GM10847 (cell line): Measurements from ENCODE around the gene L1CAM.

Experiments used
- POLR2A ChIP-seq: IDR thresholded peaks from 2 replicates; pipeline ENCODE4 v1.6.1; 2011; ENCODE audit not compliant: insufficient read length; ENCODE audit errors: extremely low read depth

Gene L1CAM

DNA sequence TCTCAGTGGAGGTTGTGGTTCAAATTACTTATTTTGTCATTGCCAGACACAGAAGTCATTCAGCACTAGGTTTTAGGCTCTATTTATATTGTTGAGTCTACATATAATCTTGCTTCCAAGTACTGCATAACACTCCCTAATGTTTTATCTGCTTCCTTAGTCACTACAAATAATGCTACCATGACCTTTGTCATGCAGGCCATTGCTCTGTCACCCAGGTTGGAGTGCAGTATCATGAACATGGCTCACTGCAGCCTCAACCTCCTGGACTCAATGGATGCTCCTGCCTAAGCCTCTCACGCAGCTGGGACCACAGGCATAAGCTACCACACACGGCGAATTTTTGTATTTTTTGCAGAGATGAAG lies 32.1 kb downstream of the L1CAM start:
- no peak for TF ChIP-seq POLR2A

- no peak for TF ChIP-seq POLR2A
Observed at GRCh38 chrX:153853180-153853901, 32.6 kb downstream of the L1CAM start.

GRCh38 chrX:153851981-153852380 lies 34.0 kb downstream of the L1CAM start:
- TF ChIP-seq POLR2A, result no peak

DNA sequence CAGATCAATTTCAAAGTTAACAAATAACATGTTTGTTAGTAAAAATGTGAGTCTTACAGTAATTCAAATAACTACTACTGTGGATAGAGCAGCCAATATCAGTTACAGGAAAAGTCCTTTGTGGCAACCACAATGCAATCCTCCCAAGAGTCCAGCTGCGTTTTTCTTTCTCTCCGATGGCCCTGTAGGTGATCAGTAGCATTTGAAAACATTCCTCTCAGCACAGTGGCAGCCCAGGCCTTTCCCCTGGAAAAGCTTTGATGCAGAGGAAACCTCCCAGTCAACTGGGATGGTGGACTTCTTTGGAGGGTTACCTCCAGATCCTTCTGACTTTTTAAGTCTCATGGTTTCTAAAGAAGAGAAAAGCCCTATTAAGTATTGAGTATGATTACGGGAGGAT lies 37.6 kb downstream of the L1CAM start:
- no peak for TF ChIP-seq POLR2A

DNA sequence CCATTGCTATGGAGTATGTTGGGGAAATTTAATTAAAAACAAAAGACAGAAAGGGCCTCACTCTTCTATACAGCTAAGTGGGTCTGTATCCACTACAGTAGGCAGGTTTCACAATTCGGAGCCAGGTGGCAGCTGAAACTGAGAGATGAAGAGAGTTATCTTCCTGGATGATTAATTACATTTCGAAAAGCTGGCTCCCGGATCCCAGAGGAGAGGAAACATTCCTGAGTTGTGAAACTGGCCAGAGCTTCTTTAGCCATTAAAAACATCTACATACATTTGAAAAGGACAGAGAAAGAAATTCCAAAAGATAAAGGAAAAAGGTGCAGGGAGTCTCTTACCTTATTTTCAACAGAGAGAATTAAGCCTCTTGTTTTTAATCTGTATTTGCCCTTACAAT lies 40.1 kb downstream of the L1CAM start:
- no peak for TF ChIP-seq POLR2A

DNA sequence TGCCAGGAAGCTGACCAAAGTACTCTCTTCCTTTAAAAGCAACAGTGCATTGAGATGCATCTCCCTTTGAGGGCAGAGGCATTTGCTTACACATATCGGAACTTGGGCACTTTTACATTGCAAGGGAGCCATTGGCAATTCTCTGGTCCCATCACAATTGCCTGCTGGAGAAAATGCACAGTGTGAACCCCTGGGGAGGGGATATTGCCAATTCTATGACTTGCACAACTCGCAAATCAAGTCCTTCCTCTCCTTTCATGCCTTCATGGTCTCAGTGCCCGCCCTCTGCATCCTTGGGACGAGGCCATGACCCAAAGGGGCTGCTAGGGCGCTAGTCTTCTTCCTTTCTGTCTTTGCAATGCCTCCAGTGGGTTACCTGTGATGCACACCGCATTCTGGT lies 40.8 kb downstream of the L1CAM start:
- TF ChIP-seq POLR2A, result no peak

DNA sequence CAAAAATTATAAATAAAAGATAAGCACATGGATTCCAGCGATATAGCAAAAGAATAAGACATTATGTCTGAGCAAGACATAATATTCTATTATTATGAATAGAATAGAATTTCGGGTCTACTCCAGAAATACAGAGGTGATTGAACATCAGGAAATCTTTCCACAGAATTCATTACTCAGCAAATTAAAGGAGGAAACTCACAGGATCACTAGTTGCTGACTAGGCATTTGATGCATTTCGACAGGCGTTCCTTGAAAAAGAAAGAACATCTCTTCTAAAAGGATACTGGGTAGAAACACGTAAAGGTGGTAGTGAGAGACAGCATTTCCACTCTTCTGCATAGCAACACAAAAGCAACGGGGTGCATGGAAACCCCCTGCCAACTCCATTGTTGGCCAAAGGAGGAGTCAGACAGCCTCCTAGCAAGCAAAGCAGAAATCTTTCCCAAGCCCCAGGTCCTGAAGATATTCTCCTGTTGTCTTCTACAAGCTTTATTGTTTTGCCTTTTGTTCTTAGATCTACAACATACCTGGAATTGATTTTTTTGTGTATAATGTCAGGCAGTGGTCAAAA lies 41.4 kb downstream of the L1CAM start:
- TF ChIP-seq POLR2A, result no peak

- no peak for TF ChIP-seq POLR2A
Observed at GRCh38 chrX:153836921-153837320, 49.1 kb downstream of the L1CAM start.

DNA sequence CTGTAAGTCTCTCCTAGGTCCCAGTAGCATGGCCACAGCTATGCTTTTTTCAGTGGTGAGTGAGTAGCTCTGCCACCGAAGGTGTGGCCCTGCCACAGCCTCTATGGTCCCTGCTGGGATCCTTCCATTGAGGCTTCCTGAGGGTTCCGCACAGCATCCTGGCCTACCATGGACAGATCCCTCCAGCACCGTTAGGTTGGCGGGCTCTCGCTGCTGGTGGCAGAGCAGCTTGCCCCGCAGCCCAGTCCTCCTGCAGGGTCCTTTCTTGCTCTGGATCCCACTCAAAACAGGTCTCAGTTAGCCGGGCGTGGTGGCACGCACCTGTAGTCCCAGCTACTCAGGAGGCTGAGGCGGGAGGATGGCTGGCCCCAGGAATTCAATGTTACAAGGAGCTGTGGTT lies 53.2 kb downstream of the L1CAM start:
- TF ChIP-seq POLR2A, result no peak

DNA sequence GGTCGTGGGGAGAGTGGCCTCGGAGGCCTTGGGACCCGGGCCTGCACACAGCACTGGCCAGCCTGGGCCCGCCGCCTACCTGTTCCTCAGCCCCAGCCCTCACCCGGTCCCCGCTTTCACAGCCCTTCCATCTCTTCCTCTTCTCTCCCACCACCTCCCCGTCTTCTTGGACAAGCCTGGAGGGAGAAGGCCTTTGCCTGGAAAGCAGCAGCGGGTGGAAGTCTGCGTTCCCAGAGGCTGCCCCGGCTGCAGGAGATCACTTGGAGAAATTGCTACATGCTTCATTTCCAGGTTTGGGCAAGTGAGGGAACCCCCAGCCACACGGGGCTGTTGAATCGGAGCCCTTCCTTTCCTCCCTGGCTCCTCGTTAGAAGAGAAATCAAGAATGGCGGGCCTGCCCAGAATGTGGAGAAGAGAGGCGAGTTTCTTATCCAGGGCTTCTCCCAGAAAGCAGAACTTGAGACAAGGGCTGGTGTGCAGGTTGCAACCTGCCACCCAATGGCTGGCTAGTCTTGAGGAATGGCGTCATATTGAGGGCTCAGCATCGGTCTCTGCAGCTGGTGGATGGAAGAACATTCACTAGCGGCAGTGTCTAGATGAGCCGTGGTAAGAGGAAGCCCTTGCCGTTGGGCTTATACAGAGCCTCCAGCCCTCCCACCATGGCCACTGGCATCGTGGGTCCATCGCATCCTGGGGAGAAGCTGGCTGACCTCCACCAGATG lies 54.4 kb downstream of the L1CAM start:
- no peak for TF ChIP-seq POLR2A

DNA sequence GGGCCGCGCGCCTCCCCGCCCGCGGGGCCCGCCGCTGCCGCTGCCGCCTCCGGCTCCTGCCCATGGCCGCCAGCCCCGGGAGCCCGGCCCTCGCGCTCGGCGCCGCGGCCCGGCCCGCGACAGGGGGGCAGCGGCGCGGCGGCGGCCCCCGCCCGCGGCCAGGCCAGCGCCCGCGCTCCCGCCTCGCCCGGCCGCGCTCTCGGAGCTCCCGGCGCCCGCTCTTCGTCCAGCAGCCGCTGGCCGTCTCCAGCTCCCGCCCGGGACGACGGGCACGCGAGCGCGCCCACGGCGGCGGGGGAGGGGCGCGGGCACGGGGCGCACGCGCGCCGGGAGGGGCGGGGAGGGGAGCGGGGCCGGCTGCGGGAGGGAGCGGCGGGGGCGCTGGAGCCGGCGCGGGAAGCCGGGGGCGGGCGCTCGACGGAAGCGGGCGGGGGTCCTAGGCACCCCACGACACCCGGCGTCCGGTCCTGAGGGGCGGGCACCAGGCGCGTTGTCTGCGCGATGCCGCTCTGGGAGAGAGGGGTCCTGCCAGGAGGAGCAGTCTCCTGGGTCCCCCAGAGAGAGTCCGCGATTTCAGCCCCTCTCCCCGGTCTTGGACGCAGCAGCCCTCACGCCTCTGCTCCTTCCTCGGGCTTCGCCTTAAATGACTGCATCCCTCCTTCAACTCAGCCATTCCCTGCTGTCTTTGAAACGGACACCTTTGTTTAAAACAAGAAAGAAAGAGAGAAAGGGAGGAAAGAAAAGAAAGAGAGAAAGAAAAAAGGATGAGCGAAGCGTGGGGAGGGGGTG lies 55.1 kb downstream of the L1CAM start:
- TF ChIP-seq POLR2A, result no peak

DNA sequence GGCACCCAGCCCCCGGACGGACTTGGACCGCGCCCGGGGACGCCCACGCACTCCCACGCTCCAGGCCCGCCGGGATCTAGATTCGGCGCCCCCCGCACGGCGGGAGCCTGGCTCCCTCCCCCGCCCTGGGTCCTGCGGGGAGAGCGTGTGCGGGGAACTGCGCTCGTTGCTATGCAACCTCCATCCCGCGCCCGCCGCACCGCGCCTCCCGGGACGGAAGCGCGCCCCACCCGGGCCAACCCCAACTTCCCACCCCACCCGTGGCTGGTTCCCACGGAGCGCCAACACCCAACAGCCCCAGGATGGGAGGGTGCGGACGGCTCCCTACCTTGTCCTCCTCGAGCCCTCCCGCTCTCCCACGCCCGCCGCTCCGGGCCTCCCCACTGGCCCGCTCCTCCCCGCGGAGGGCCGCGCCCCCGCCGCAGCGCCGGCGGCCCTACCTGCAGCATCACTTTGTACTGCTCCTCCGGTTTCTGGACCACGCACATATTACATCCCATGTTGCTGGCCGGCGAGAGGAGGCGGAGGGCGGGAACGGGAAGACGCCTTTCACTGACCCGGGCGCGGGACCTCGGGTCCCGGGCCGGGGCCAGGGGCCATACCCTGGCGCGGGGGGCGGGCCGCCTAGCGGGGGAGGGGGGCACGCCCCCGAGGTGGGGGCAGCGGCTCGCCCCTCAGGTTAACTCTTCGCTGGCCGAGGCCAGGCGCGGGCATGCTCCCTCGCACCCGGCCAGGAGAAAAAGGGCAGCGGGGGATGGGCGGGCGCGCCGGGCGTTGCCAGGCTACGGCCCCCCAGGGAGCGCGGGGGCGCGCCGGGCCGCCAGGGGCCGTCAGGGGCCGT lies 56.0 kb downstream of the L1CAM start, which contains the start of gene PDZD4:
Gene PDZD4 (minus strand): TSS at position 746 of the 841 bp plus-strand sequence. CDS start 246 bp downstream, at position 500.
- TF ChIP-seq POLR2A, result no peak

- no peak for TF ChIP-seq POLR2A
Observed at GRCh38 chrX:153829549-153829798, 56.5 kb downstream of the L1CAM start.

DNA sequence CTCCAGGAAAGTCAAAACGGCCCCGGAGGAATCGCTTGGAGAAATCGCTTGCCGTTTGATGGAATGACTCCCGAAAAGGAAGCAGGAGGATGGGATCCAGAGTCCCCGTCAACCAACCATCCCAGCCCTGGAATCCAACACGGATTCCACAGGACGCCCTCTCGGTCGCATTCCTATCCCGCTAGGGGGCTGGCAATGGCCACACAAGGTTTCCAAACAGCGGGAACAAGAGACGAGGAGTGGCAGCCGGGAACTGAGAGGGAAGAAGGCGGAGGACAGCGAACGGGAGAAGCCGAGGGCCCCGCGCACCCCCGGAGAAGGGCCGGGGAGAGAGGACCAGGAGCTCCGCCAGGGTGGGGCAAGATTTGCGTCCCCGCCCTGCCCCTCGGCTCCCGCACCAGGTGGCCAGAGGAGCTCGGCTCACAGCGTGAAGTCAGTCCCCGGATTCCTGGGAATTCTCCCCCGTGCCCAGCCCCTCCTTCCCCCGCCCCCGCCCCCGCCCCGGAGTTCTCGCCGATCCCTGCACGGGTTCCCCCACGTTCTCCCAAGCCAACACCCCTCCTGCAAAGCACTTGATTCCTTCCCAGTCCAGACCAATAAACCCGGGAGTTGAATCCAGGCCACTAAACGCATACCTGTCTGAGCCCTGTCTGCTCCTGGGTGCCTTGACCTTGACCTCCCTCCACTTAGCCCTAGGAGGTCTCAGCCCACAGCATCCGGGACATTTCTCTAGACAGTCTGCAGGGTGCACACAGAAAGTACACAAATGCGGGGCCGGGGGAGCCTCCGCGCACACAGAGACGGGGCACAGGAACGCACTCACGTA lies 57.0 kb downstream of the L1CAM start:
- no peak for TF ChIP-seq POLR2A
